SH-SY5Y (cell line): Measurements from ENCODE around the gene RABGAP1L.
A peak's percentile ranks its signal among the peaks of the same experiment; 100 is the strongest.

Experiments used
- GATA2 ChIP-seq: IDR thresholded peaks from 2 replicates; pipeline ENCODE4 v1.6.1; 2011; ENCODE audit warnings: mild to moderate bottlenecking, low read depth, low read length
- GATA3 ChIP-seq: IDR thresholded peaks from 2 replicates; pipeline ENCODE4 v1.6.1; 2011; ENCODE audit warnings: low read depth, mild to moderate bottlenecking, low read length, moderate library complexity

RABGAP1L gene

DNA sequence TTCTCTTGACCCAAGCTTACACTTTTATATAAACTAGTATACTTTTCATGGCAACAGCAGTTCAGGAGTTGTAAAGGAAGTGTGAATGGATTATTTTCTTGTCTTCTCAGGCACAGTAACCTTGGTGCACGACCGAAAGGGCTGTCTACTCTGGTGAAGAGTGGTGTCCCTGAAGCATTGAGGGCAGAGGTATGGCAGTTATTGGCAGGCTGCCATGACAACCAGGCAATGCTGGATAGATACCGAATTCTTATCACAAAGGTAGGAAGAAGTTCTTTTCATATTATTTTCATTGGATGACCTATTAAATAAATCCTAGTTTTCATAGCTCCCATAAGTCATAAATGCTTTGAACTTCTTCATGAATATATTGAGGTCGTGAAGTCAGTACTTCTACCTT is 234.6 kb downstream of the RABGAP1L start:
- TF ChIP-seq GATA3 (no peak), GATA2 (no peak)

DNA sequence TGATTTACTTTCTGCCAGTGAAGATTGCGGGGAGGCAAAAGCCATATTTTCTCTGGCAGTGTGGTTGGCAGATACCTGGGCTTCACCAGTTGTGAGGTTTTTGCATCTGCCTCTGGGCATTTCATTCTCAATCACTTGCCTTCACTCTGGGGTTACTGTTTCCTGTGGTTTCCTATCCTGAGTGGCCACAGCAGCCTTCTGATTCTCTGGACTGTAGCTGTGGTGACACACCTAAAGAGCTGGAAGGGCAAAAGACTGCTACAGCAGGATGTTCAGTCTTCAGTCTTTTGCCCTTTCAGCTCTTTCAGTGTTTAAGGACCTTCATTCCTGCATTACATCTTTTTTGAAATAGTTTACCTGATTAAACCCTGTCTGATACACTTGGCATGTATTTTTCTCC is 237.9 kb downstream of the RABGAP1L start:
- TF ChIP-seq GATA3 (no peak), GATA2 (no peak)

DNA sequence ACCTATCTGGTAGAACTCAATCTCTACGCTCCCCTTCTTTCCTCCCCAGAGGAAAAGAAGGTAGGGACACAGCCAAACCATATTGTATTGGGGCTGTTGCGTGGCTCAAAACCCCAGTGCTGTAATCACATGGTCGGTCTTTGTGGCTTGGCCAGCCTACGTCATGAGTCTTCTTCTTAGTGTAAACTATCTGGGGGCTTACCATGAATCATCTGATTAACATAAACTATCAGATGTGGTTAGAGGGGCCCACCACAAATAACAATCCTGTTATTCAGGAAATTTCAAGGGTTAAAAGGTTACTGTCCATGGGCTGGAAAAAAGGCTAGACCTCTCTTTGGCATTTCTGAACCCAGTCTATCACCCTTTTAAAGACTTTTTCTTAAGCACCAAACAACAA is 238.9 kb downstream of the RABGAP1L start:
- TF ChIP-seq GATA3 (no peak), GATA2 (no peak)

- no peak for TF ChIP-seq GATA3
- no peak for TF ChIP-seq GATA2
These were observed 239.9 kb downstream of the RABGAP1L start for GRCh38 chr1:174399211-174399610.

GRCh38 chr1:174401075-174401474 is 241.8 kb downstream of the RABGAP1L start:
- TF ChIP-seq GATA2, result no peak

GRCh38 chr1:174405219-174405618 is 245.9 kb downstream of the RABGAP1L start:
- TF ChIP-seq GATA3 (no peak), GATA2 (no peak)

GRCh38 chr1:174406421-174406820 is 247.1 kb downstream of the RABGAP1L start:
- TF ChIP-seq GATA2 (no peak), GATA3 (no peak)

DNA sequence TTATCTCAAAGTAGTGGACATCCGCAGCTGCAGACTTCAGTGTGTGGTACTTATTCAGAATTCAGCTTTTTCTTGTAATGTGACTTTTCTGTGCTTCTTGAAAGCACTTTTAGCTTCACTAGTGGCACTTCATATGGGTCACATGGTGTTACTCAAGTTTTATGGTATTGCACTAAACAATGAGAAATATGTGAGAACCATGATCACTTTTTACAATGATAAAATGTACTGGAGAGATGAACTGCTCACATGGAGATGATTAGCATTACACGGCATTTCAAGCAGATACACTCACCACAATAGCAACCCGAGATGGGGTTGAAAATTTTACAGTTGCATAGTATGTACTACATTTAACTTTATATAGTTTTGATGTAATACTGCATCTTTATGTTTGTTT is 248.3 kb downstream of the RABGAP1L start:
- TF ChIP-seq GATA3 (no peak), GATA2 (no peak)

DNA sequence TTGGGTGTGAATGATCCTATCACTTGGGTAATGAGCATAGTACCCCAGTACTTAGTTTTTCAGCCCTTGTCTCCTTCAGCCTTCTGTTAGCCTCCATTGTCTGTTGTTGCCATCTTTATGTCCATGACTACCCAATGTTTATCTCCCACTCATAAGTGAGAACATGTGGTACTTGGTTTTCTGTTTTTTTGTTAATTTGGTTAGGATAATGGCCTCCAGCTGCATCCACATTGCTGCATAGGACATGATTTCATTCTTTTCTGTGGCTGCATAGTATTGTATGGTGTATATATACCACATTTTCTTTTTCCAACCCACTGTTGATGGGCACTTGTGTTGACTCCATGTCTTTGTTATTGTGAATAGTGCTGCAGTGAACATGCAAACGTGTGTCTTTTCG is 248.8 kb downstream of the RABGAP1L start:
- TF ChIP-seq GATA3 (peak; percentile 49; the same call in 1 of the 2 replicates), GATA2 (peak; percentile 75; the same call in 1 of the 2 replicates)

DNA sequence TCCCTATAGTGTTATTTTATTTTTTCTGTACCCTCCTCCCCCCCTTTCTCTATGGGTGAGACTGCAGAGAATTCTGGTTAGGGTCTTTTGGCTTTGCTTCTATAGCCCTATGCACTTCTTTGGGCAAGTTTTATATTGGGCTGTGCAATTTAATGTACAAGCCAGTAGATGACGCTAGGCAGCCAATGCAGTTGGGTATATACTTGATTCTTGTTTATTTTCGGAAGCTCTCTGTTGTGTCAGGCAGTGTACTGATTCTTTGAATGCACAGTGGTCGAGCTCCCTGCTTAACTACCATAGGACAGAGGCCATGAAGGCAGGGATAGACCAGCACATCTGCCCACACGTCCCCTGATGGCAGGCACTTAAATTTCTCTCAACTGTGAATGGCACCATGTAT is 254.3 kb downstream of the RABGAP1L start:
- TF ChIP-seq GATA2 (no peak), GATA3 (no peak)

- TF ChIP-seq GATA3 (no peak), GATA2 (no peak)
These were observed 254.9 kb downstream of the RABGAP1L start for GRCh38 chr1:174414203-174414602.

- TF ChIP-seq GATA3 (no peak), GATA2 (no peak)
These were observed 256.2 kb downstream of the RABGAP1L start for GRCh38 chr1:174415506-174415905.

DNA sequence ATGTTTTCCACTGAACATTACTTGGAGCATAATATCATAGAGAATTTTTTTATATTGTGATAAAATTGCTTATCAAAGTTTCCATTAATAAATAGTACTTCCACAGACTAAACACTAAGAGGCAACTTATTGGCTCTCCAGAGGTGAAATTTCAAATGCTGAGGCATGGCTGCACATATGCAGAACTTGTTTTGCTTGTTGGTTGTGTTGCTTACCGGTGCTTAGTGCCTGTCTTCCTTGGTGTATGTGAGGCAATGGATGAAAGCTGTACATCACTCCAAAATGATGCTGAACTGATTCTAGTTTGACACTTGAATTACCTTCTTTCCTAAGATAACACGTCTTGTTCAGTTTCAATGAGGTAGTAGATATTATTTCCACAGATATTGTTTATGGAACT is 258.6 kb downstream of the RABGAP1L start:
- TF ChIP-seq GATA2 (no peak), GATA3 (no peak)

DNA sequence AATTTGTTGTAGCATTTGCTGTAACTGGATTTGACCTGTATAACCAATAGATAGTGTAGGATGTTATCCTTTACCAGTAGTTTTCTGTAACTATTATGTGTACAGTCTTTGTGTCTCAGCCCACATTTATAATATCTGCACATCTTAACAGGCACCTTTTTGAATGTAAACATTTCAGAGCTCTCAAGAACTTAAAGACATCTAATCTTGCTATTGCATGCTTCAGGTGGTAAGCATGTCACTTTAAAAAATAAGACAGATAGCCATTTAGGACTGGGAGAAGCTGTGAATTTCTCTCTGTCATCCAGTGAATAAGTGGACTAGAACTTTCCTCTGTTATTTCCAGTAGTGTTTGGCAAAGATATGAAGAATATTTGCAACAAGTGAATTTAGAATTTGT is 265.8 kb downstream of the RABGAP1L start:
- TF ChIP-seq GATA2 (no peak), GATA3 (no peak)

DNA sequence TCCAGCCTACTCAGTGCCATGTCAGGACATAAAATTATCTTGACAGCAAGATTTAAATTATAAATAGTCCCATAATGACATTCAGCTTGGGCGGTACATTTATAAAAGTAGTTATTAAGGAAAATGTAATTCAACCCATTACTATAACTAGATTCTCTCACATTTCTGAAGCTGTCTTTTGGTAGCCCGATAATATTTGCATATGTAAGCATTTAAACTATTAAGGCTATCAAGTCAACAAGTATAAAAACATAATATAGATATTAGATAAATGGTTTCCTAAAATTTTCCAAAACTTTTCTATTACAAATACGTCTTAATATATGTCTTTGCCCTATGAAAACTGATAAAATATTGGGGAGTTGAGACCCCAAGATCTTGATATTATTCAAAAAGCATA is 266.8 kb downstream of the RABGAP1L start:
- no peak for TF ChIP-seq GATA2
- TF ChIP-seq GATA3, result no peak

GRCh38 chr1:174428033-174428432 is 268.7 kb downstream of the RABGAP1L start:
- no peak for TF ChIP-seq GATA3
- TF ChIP-seq GATA2, result no peak
